ENCODE results near the gene SPON1. TPM values are rescaled to one million over a fixed set of nuclear protein-coding genes. Genes with fewer than 3 reads are reported as not detected.
A peak's percentile ranks its signal among the peaks of the same experiment; 100 is the strongest.
"Not testable (repeated sequence)": the region's sequence is repeated elsewhere in the genome, so short reads cannot be mapped to it uniquely, and the experiment has no call there.

The SPON1 gene
- total RNA-seq, 1 donor from 2014 or later: under 0.01 TPM

- DNase-seq (ENCODE audit: low read depth in 2 of 2): no peak
These were observed 277.7 kb downstream of the SPON1 start for GRCh38 chr11:14240221-14240620.

GRCh38 chr11:14240951-14241350 lies 278.4 kb downstream of the SPON1 start:
- DNase-seq (ENCODE audit: low read depth in 2 of 2): no peak

GRCh38 chr11:14242187-14242586 lies 279.7 kb downstream of the SPON1 start:
- peak in 1 of 2 donors; percentile 61 for DNase-seq (ENCODE audit: low read depth in 2 of 2)

- no peak for DNase-seq (ENCODE audit: low read depth in 2 of 2)
These were observed 280.2 kb downstream of the SPON1 start for GRCh38 chr11:14242733-14243132.

GRCh38 chr11:14244926-14245325 lies 282.4 kb downstream of the SPON1 start:
- no peak for DNase-seq (ENCODE audit: low read depth in 2 of 2)

- no peak for DNase-seq (ENCODE audit: low read depth in 2 of 2)
These were observed 282.9 kb downstream of the SPON1 start for GRCh38 chr11:14245444-14245843.

- DNase-seq (ENCODE audit: low read depth in 2 of 2): no peak
These were observed 286.1 kb downstream of the SPON1 start for GRCh38 chr11:14248580-14248981.

- DNase-seq (ENCODE audit: low read depth in 2 of 2): peak; percentile 58 to 74
These were observed 286.8 kb downstream of the SPON1 start for GRCh38 chr11:14249121-14249963.

GRCh38 chr11:14251754-14252153 lies 289.2 kb downstream of the SPON1 start:
- no peak for DNase-seq (ENCODE audit: low read depth in 2 of 2)

GRCh38 chr11:14252501-14252900 lies 290.0 kb downstream of the SPON1 start:
- not testable (repeated sequence) for DNase-seq (ENCODE audit: low read depth in 2 of 2)

GRCh38 chr11:14253421-14253820 lies 290.9 kb downstream of the SPON1 start:
- no peak for DNase-seq (ENCODE audit: low read depth in 2 of 2)

GRCh38 chr11:14253840-14254239 lies 291.3 kb downstream of the SPON1 start:
- no peak for DNase-seq (ENCODE audit: low read depth in 2 of 2)

- DNase-seq (ENCODE audit: low read depth in 2 of 2): no peak
These were observed 292.2 kb downstream of the SPON1 start for GRCh38 chr11:14254533-14255237.

GRCh38 chr11:14255238-14255534 lies 292.7 kb downstream of the SPON1 start:
- DNase-seq (ENCODE audit: low read depth in 2 of 2): no peak

- peak in 1 of 2 donors; percentile 34 for DNase-seq (ENCODE audit: low read depth in 2 of 2)
These were observed 295.9 kb downstream of the SPON1 start for GRCh38 chr11:14258221-14258935.

GRCh38 chr11:14259186-14259784 lies 296.8 kb downstream of the SPON1 start:
- no peak for DNase-seq (ENCODE audit: low read depth in 2 of 2)

- DNase-seq (ENCODE audit: low read depth in 2 of 2): no peak
These were observed 297.4 kb downstream of the SPON1 start for GRCh38 chr11:14259878-14260277.

GRCh38 chr11:14261066-14261465 lies 298.5 kb downstream of the SPON1 start:
- no peak for DNase-seq (ENCODE audit: low read depth in 2 of 2)

- no peak for DNase-seq (ENCODE audit: low read depth in 2 of 2)
These were observed 299.8 kb downstream of the SPON1 start for GRCh38 chr11:14262271-14262846.

- no peak for DNase-seq (ENCODE audit: low read depth in 2 of 2)
These were observed 302.4 kb downstream of the SPON1 start for GRCh38 chr11:14264966-14265365.

GRCh38 chr11:14266622-14267021 lies 304.1 kb downstream of the SPON1 start:
- no peak for DNase-seq (ENCODE audit: low read depth in 2 of 2)

Data from lung microvascular endothelial cell (primary cell).